ENCODE data around the gene GOLGA2.

Gene GOLGA2, protein sequence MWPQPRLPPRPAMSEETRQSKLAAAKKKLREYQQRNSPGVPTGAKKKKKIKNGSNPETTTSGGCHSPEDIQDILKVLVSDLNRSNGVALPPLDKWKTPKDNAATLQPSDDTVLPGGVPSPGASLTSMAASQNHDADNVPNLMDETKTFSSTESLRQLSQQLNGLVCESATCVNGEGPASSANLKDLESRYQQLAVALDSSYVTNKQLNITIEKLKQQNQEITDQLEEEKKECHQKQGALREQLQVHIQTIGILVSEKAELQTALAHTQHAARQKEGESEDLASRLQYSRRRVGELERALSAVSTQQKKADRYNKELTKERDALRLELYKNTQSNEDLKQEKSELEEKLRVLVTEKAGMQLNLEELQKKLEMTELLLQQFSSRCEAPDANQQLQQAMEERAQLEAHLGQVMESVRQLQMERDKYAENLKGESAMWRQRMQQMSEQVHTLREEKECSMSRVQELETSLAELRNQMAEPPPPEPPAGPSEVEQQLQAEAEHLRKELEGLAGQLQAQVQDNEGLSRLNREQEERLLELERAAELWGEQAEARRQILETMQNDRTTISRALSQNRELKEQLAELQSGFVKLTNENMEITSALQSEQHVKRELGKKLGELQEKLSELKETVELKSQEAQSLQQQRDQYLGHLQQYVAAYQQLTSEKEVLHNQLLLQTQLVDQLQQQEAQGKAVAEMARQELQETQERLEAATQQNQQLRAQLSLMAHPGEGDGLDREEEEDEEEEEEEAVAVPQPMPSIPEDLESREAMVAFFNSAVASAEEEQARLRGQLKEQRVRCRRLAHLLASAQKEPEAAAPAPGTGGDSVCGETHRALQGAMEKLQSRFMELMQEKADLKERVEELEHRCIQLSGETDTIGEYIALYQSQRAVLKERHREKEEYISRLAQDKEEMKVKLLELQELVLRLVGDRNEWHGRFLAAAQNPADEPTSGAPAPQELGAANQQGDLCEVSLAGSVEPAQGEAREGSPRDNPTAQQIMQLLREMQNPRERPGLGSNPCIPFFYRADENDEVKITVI

DNA sequence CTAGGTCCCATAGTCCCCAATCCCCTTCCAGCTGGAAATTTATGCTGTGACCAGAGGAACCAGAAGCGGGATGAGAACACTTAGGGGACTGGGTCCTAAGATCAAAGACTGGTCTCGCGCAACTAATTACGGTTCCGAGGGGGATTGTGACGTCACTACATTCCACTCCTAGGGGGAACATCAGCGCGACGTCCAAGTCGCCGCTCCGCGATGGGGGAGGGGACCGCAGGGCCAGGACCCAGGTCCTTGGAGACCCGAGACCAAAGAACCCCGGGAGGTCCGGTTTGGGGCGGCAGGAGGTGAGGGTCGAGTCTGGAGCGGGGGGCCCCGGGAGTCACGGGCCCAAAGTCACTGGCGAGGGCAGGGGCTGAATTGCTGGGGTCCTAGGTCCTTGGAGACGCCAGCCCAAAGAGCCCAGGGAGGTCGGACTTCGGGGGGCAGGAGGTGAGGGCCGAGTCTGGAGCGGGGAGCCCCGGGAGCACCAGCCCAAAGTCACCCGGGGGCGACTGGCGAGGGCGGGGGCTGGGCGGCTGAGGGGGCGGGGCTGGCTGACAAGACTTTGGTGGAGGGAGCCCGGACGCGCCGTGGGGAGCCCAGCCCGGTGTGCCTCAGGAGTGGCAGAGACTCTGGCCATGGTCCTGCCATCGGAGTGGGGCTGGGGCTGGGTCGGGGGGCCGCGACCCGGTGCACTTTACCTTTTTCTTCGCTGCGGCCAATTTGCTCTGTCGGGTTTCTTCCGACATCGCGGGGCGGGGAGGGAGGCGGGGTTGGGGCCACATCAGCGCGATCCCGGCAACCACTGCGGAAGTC lies at the start of gene GOLGA2:
Gene GOLGA2 (minus strand): TSS at position 810 of the 810 bp plus-strand sequence. CDS start 31 bp downstream, at position 779.
- DNase-seq, result no peak

DNA sequence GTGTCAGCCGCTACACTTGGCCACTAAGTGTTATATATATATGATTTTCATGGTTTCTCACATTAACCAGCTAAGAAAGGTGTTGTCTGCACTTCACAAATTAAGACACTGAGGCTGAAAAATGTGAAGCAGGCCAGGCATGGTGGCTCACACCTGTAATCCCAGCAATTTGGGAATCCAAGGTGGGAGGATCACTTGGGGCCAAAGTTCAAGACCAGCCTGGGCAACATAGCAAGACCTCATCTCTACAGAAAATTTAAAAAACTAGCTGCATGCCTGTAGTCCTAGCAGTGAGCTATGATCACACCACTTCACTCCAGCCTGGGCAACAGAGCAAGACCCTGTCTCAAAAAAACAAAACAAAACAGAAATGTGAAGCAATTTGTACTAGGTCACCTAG lies 48.6 kb upstream of the GOLGA2 start:
- no peak for DNase-seq

DNA sequence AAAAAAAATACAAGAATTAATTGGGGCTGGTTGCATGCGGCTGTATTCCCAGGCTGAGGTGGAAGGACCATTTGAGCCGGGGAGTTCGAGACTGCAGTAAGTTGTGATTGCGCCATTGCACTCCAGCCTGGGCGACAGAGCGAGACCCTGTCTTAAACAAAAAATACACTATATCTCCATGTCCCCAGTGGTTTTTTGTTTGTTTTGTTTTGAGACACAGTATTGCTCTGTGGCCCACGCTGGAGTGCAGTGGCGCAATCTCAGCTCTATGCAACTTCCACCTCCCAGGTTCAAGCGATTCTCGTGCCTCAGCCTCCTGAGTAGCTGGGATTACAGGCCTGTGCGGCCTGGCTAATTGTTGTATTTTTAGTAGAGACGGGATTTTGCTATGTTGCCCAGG lies 48.0 kb upstream of the GOLGA2 start:
- no peak for DNase-seq

DNA sequence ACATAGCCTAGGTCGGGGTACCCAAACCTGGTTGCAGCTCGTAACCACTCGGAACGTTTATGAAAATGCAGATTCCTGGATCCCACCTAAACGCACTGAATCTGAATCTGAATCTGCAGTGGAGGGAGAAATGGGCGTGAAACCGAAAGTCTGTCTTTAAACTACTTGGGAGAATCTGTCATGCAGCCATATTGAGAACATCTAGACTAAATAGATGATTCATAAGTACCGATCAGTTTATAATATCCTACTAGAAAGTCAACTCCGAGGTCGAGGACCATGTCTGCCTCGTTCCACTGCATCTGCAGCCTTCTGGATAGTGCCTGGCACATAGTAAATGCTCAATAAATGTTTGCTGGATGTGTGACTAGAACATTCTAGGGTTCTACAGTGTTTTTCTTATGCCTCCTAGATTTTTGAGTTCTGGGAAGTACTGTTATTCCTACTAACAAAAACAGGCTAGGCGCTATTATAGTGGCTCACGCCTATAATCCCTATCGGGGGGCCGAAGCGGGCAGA lies 47.5 kb upstream of the GOLGA2 start:
- DNase-seq, result no peak

DNA sequence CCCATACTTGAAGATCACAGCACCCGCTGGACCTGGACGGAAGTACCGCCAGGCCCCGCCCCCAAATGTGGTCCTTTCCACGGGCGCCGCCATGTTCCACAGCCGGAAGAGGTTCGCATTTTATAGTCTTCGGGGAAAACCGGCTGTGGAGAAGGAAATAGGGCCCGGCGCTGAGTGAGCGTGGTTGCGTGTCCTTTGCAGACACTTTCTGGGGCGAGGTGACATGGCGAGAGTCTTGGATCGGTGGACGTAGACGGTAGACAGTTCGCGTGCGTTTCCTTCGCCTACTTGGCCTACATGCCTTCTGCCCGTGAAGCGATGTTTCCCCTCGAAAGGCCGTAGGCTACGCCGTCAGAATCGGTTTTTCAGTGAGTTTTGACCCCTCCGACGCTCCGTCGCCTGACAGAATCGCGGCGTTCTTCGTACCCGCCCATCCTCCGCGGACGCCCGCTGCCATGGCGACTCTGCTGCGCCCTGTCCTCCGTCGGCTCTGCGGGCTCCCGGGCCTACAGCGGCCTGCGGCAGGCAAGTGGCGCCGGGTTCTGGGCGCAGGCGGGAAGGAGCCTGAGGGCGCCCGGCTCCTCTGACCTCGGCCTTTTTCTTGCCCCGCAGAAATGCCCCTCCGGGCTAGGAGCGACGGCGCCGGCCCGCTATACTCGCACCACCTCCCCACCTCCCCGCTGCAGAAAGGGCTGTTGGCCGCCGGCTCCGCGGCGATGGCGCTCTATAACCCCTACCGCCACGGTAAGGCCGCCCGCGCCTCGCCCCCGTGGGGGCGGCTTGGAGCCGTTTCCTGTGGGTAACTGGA lies 46.8 kb upstream of the GOLGA2 start, which contains the start of the genes COQ4 and TRUB2:
Gene COQ4 (plus strand): TSS at position 436 of the 808 bp plus-strand sequence. CDS start 20 bp downstream, at position 456.
Gene TRUB2 (minus strand): TSS at position 44 of the 808 bp plus-strand sequence. CDS start 39 bp downstream, at position 5.
- DNase-seq, result peak; percentile 85 to 94

DNA sequence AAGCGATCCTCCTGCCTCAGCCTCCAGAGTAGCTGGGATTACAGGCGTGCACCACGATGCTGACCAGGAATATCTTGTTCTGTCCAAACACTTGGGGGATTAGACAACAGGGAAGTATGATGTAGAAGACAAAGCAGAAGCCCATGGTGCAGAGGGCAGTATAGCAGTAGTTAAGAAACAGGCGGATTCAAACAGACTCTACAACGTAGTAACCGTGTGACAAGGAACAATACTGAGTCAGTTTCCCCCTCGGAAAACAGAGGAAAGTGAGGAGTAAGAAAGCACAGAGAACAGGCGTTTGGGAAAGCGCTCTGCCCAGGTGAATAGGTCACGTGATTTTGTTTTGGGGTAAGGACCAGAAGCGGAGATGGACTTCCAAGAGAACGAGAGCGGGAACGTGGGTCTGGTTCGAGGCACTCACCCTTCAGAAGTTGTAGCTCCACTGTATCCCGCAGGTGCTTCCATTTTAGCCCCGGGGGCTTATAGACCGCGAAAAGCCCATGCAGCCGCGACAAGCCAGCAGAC lies 46.1 kb upstream of the GOLGA2 start:
- no peak for DNase-seq

DNA sequence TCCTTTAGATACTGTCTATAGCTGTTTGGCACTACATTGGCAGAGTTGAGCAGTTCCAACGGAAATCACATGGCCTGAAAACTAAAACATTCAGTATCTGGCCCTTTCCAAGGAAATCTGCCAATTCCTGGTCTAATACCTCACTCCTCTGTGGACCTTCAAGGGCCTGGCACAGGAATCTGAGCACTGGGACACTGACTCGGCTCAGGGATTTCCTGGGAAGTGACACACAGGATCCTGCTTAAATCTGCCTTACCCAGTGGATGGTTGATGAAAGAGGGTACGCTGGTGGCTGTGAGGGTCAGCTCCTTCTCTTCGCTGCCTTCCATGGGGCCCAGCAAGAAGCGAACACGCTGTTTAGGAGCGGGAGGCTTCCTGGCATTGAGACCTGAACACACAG lies 45.5 kb upstream of the GOLGA2 start:
- DNase-seq, result no peak

DNA sequence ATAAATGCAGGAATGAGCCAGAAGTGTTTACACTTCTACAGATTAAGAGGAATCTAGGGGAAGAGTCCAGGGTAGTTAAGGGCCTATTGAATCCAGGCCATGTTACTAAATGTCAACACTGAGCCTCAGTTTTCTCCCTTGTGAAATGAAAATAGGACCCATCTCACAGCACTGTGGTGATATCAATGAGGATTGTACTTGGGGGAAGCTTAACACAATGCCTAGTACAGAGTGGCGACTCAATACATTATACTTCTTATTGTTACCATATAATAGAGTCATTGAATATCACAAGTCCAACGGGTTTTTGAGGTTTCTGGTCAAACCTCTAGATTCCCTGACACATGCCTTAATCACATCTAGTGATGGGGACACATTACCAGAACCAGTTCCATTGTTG lies 41.8 kb upstream of the GOLGA2 start:
- DNase-seq, result no peak

DNA sequence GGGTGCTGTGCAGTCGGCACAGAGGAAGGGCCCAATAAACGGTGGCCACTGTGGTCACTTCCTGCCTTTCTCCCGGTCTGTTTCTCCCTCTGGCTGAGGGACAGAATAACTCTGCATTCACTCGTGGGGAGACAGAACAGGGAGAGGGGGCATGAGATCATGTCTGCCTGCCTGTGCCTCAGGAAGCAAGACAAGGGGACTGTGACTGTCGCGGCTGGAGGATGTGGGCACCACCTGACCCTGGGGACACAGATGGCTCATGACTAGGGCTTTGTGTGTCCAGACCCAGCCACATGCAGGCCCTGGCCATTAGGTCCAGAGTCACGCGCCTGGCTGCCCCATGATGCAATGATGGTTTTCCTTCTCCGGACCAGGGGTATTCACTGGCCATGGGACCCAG lies 40.6 kb upstream of the GOLGA2 start:
- DNase-seq, result no peak

DNA sequence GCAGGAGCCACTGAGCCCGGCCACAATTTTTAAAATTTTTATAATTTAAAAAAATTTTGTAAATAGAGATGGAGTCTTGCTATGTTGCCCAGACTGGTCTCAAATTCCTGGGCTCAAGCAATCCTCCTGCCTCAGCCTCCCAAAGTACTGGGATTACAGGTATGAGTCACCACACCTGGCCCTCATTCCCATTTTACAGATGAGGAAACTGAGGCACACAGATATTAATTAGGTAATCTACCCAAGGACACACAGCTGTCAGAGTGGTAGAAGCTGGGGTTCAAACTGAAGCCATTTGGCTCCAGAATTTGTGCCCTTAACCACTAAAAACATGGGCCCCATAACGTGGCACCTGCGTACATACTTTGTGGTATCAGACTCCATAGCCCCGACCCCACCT lies 38.9 kb upstream of the GOLGA2 start:
- DNase-seq, result no peak

DNA sequence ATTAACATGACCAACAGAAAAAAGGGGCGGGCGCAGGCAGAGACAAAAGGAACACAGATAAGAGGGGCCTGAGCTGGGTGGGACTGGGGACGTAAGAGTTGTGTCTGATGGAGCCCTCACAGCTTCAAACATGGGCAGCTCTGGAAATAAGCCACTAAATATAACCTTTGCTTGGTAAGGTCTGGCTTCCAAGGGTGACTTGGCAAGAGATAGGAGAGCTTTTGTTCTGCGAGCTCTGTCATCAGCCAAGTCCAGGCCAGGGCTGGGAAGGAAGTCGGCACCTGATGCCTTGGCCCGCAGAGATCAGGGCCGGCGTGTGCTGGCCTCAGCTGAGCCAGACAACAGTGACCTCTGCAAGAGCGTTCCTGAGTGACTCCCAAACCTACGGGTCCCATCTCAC lies 34.7 kb upstream of the GOLGA2 start:
- DNase-seq, result no peak

DNA sequence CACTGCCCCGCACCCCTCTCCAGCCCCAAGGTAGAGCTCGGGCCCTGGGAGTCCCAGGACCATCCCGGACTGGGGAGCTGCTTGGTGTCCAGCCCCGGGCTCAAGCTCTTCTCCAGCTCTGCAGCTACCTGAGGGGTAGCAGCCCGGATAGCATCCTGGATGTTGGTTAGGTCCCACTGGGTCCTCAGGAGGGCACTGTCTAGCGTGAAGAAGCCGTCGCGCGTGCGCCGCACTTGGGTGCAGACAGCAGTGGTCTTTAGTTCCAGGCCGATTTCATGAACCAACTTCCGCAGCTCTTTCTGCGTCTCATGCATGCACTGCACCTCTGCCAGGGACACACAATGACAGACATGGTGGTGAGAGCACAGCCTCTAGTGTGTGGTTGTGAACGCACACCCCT lies 33.7 kb upstream of the GOLGA2 start:
- no peak for DNase-seq

DNA sequence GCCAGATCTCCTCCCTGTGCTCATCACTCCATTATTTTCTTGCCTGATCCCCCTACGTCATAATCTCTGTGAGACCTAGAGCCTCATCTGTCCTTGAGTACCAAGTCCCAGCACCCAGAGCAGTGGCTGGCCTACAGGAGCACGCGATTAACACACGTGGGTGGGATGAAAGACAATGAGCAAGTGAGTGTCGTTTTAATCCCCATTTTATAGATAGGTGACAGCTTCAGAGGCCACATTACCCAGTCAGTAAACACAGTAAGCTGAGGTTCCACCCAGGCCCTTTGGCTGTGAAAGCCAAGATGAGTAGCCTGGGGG lies 29.1 kb upstream of the GOLGA2 start:
- no peak for DNase-seq

DNA sequence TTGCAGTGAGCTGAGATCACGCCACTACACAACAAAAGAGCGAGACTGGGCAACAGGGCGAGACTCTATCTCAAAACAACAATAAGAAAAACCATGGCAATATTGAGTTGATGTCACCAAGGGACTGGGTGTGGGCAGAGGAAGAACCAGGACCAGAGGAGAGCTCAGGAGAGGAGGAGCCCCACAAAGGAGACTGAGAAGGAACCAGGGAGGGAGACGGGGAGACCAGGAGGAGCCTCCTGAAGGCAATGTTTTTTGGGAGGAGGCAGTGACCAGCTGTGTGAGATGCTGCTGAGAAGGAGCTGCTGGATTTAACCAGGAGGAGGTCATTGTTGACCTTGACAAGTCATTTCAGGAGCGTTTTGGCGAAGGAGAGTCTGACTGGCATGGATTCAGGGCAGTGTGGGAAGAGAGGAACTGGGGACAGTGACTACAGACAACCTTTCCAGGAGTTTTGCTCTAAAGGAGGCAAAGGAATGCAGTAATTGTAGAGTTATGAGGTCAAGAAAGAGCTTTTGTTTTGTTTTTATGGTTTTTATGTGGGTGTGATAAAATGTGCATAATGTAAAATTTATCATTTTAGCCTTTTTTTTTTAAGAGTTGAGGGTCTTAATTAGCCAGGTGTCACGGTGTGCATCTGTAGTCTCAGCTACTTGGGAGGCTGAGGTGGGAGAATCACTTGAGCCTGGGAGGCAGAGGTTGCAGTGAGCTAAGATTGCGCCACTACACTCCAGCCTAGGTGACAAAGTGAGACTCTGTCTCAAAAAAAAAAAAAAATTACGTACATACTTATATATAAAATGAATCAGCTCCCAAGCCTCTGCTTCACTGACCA lies 28.5 kb upstream of the GOLGA2 start:
- DNase-seq, result no peak

DNA sequence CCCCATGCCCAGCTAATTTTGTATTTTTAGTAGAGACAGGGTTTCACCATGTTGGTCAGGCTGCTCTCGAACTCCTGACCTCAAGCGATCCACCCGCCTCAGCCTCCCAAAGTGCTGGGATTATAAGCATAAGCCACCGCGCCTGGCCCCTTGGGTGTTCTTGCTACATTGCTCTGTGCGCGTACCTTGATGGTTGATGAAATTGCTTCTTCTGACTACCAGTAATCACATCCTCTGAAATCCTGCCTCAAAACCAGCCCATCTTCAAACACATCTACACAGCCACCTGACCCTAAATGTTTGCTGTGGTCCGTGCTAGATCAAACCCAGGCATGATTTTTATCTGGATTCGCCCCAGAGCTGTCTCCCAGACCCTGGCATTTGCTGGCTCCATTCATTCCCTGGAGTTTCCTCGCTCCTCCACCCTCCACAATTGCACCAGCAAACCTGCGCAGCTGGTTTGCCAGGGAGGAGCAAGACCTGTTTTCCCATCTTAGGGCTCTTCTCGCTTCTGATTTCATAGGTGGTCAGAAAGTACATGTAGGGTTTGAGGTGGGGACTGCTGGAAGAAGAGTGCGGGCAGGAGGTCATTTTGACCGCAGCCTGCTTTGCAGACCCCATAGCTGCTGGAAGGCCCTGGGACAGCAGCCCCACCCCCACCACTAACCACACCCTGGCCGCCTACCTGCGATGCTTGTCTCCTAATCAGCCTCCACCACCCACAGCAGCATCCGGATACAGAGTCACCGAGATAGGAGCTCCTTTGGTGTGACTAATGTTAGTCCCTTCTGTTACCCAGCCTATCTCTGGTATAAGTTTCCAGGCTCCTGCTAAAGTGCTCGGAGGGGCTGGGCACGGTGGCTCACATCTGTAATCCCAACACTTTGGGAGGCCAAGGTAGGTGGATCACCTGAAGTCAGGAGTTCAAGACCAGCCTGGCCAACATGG lies 23.0 kb upstream of the GOLGA2 start:
- DNase-seq, result no peak

DNA sequence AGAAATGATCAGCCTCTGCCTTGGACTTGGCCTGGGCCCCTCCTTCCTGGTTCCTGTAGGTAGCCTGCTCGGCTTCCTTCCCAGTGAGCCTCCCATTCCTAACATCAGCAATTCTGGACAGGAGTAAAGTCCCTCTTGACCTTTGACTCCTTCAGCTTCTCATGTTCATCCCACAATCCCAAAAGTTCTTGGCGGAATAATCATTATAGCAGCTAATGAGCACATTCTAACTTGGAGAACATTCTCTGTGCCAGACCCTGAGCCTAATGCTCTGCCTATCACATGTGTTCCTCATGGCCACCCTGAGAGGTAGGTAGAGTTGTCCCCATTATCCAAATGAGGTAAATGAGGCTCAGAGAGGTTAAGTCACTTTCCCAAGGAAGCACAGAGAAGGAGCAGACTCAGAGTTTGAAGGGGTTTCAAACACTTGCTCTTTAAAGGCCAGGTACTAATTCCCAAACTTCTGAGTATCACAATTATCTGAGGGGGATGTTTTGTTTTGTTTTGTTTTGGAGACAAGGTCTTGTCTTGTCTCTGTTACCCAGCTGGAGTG lies 21.5 kb upstream of the GOLGA2 start:
- DNase-seq, result no peak

DNA sequence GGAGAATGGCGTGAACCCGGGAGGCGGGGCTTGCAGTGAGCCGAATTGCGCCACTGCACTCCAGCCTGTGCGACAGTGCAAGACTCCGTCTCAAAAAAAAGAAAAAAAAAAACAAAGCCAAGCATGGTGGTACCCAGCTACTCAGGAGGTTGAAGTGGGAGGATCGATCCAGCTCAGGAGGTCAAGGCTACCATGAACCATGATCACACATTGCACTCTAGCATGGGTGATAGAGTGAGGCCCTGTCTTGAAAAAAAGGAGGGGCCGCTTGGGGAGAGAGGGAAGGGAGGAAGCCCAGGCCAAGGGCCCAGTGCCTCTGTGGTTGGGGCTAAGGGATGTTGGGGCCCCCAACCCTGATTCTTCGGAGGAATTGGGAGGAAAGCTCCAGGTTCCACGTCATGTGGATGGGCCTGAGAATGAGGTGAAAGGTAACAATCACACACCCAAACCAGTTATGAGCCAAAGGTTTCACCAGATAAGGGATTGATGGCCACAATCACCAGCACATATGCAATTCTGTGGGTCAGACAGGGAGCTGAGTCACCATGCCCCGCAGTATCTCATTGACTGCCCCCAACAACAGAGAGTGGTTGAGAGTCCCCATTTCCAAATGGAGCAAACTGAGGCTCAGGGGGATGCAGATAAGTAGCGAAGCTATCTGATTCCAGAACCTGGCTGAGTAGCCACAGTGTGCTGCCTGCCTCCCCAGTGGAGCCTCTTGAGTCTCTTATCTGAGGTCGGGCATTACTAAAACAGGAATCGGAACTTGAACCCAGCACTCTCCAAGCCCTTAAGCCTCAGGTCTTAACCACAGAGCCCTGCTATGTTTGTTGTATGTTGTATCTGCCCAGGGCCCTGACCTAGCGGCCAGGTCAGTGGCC lies 20.8 kb upstream of the GOLGA2 start:
- no peak for DNase-seq

DNA sequence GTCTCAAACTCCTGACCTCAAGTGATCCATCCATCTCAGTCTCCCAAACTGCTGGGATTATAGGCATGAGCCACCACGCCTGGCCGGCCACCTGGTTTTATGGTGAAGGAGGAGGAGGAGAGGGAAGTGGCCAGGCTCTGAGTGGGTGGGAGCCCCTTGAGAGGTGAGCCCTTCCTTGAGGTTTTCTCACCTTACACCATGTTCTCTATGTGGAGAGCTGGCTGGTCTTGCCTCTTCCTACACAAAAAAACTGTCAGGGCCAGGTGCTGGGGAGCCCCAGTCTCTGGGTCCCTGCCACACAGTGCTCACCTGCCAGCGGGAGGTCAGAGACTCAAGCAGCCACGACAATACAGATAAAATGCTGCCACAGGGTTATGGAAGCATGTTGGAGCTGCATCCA lies 18.3 kb upstream of the GOLGA2 start:
- DNase-seq, result no peak
